NB4 (cell line): ENCODE data around the gene NME1.

ENCODE experiments used
- MAX ChIP-seq: IDR thresholded peaks from 2 replicates; pipeline ENCODE4 v1.6.1; 2011; ENCODE audit warnings: low read depth, low read length
- POLR2A ChIP-seq: IDR thresholded peaks from 2 replicates; pipeline ENCODE4 v1.6.1; 2011; ENCODE audit warnings: mild to moderate bottlenecking; ENCODE audit not compliant: insufficient read length; ENCODE audit errors: extremely low read depth
- TF ChIP-seq, protein P1 (sequence below): IDR thresholded peaks from one replicate; pipeline ENCODE4 v1.5.1; 2012; ENCODE audit warnings: low read depth, low read length

GRCh38 chr17:51170736-51171135 is 17.4 kb downstream of the NME1 start:
- TF ChIP-seq, protein P1, sequence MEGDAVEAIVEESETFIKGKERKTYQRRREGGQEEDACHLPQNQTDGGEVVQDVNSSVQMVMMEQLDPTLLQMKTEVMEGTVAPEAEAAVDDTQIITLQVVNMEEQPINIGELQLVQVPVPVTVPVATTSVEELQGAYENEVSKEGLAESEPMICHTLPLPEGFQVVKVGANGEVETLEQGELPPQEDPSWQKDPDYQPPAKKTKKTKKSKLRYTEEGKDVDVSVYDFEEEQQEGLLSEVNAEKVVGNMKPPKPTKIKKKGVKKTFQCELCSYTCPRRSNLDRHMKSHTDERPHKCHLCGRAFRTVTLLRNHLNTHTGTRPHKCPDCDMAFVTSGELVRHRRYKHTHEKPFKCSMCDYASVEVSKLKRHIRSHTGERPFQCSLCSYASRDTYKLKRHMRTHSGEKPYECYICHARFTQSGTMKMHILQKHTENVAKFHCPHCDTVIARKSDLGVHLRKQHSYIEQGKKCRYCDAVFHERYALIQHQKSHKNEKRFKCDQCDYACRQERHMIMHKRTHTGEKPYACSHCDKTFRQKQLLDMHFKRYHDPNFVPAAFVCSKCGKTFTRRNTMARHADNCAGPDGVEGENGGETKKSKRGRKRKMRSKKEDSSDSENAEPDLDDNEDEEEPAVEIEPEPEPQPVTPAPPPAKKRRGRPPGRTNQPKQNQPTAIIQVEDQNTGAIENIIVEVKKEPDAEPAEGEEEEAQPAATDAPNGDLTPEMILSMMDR: no peak
- no peak for TF ChIP-seq MAX
- TF ChIP-seq POLR2A: no peak
